ENCODE measurements around the gene MBTPS1. TPM values are rescaled to one million over a fixed set of nuclear protein-coding genes. Genes with fewer than 3 reads are reported as not detected.

Gene MBTPS1
- polyA plus RNA-seq, 2 of the 4 experiments (the other 2 are of a cell fraction) = 50.3 to 88.4 TPM

DNA sequence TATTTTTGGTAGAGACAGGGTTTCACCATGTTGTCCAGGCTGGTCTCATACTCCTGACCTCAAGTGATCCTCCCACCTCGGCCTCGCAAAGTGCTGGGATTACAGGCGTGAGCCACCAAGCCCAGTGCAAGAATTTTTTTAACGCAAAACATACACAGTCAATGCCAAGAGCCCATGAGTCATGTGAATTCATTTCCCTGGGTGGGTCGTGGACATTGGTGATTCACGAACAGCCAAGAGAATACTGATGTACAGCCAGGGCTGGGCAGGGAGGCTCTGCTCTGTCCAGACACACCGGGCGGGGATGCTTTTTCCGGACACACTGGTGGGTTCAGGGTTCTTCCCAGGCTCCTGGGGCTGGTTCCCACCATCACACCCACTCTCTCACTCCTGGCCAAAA lies 91.9 kb downstream of the MBTPS1 start (continued):
- TF ChIP-seq MAFK (IDR thresholded peaks at IDR 0.05; ENCODE audit: partially characterized antibody) (no peak), ZSCAN20 (CRISPR knock-in tag; IDR thresholded peaks at IDR 0.05) (no peak), CHD2 (IDR thresholded peaks at IDR 0.05; ENCODE audit: low read length, partially characterized antibody) (no peak)

- CTCF ChIA-PET = interaction anchor here (1.2 to 1.4 kb wide), 2 partner anchors 28 to 43 kb away, joined by 3 to 5 read pairs; no protein-coding TSS in a partner anchor
- Histone ChIP-seq H3K4me3 (no peak overlapping the region), H3K4me2 (no peak overlapping the region), H3K9me3 (peaks cover 27% of the 10 kb centered on the region), H3K4me1 (no peaks in the 10 kb centered on the region), H3K27ac (no peak overlapping the region)
- DNase-seq (ENCODE audit: low read depth in 1 of 2, low spot score in 1 of 2) (no peak), ATAC-seq (no peak), FAIRE-seq (no peak)
- TF ChIP-seq HEYL (CRISPR knock-in tag; IDR thresholded peaks at IDR 0.05) (no peak), MAZ (IDR thresholded peaks at IDR 0.05; ENCODE audit: borderline replicate concordance, low read depth, low read length) (no peak), HDAC2 (IDR thresholded peaks at IDR 0.05) (no peak), RNF2 (IDR thresholded peaks at IDR 0.05; ENCODE audit: borderline replicate concordance, low read depth) (no peak), POLR2AphosphoS2 (conservative IDR thresholded peaks at IDR 0.05; ENCODE audit: low read length) (no peak), CEBPB (IDR thresholded peaks at IDR 0.05) (no peak), CTCF (IDR thresholded peaks at IDR 0.05) (no peak), ZSCAN20 (CRISPR knock-in tag; IDR thresholded peaks at IDR 0.05) (no peak), MYC (IDR thresholded peaks at IDR 0.05; ENCODE audit: borderline replicate concordance, low read length) (no peak), ZNF302 (CRISPR knock-in tag; IDR thresholded peaks at IDR 0.05) (no peak), SMC3 (IDR thresholded peaks at IDR 0.05) (no peak), TFCP2L1 (CRISPR knock-in tag; IDR thresholded peaks at IDR 0.05) (no peak), HMGXB4 (CRISPR knock-in tag; IDR thresholded peaks at IDR 0.05; ENCODE audit: borderline replicate concordance) (no peak)
- TF ChIP-seq, protein P1, sequence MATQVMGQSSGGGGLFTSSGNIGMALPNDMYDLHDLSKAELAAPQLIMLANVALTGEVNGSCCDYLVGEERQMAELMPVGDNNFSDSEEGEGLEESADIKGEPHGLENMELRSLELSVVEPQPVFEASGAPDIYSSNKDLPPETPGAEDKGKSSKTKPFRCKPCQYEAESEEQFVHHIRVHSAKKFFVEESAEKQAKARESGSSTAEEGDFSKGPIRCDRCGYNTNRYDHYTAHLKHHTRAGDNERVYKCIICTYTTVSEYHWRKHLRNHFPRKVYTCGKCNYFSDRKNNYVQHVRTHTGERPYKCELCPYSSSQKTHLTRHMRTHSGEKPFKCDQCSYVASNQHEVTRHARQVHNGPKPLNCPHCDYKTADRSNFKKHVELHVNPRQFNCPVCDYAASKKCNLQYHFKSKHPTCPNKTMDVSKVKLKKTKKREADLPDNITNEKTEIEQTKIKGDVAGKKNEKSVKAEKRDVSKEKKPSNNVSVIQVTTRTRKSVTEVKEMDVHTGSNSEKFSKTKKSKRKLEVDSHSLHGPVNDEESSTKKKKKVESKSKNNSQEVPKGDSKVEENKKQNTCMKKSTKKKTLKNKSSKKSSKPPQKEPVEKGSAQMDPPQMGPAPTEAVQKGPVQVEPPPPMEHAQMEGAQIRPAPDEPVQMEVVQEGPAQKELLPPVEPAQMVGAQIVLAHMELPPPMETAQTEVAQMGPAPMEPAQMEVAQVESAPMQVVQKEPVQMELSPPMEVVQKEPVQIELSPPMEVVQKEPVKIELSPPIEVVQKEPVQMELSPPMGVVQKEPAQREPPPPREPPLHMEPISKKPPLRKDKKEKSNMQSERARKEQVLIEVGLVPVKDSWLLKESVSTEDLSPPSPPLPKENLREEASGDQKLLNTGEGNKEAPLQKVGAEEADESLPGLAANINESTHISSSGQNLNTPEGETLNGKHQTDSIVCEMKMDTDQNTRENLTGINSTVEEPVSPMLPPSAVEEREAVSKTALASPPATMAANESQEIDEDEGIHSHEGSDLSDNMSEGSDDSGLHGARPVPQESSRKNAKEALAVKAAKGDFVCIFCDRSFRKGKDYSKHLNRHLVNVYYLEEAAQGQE (IDR thresholded peaks at IDR 0.05) = no peak
- TF ChIP-seq, protein P2, sequence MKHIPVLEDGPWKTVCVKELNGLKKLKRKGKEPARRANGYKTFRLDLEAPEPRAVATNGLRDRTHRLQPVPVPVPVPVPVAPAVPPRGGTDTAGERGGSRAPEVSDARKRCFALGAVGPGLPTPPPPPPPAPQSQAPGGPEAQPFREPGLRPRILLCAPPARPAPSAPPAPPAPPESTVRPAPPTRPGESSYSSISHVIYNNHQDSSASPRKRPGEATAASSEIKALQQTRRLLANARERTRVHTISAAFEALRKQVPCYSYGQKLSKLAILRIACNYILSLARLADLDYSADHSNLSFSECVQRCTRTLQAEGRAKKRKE (CRISPR knock-in tag; IDR thresholded peaks at IDR 0.05; ENCODE audit: low read depth) = no peak
- 72% methylated on average over 11 of the region's 11 CpGs for WGBS (ENCODE audit: missing lambda C conversion rate)
- POLR2A ChIA-PET = no interaction called here
Observed at GRCh38 chr16:84022644-84023043, 94.1 kb downstream of the MBTPS1 start.
